Stimulated activated CD4-positive, alpha-beta T cell treated with anti-CD3 and anti-CD28 coated beads, Interleukin-4, amount 100 ng/mL, for 4 hours (primary cell): ENCODE results near the gene PARP8.
"Not testable (repeated sequence)": the region's sequence is repeated elsewhere in the genome, so short reads cannot be mapped to it uniquely, and the experiment has no call there.

Source experiments
- DNase-seq, 2 experiments: peaks; one replicate each; pipeline ENCODE4 v3.0.0-alpha.2; 2020

Gene PARP8, protein sequence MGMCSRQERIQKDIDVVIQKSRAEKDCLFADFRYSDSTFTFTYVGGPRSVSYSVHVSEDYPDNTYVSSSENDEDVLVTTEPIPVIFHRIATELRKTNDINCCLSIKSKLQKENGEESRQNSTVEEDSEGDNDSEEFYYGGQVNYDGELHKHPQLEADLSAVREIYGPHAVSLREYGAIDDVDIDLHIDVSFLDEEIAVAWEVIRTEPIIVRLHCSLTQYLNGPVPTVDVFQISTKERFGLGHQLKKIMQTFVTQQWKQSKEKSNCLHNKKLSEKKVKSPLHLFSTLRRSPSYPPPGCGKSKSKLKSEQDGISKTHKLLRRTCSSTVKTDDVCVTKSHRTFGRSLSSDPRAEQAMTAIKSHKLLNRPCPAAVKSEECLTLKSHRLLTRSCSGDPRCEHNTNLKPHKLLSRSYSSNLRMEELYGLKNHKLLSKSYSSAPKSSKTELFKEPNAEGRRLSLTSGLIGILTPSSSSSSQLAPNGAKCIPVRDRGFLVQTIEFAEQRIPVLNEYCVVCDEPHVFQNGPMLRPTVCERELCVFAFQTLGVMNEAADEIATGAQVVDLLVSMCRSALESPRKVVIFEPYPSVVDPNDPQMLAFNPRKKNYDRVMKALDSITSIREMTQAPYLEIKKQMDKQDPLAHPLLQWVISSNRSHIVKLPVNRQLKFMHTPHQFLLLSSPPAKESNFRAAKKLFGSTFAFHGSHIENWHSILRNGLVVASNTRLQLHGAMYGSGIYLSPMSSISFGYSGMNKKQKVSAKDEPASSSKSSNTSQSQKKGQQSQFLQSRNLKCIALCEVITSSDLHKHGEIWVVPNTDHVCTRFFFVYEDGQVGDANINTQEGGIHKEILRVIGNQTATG

DNA sequence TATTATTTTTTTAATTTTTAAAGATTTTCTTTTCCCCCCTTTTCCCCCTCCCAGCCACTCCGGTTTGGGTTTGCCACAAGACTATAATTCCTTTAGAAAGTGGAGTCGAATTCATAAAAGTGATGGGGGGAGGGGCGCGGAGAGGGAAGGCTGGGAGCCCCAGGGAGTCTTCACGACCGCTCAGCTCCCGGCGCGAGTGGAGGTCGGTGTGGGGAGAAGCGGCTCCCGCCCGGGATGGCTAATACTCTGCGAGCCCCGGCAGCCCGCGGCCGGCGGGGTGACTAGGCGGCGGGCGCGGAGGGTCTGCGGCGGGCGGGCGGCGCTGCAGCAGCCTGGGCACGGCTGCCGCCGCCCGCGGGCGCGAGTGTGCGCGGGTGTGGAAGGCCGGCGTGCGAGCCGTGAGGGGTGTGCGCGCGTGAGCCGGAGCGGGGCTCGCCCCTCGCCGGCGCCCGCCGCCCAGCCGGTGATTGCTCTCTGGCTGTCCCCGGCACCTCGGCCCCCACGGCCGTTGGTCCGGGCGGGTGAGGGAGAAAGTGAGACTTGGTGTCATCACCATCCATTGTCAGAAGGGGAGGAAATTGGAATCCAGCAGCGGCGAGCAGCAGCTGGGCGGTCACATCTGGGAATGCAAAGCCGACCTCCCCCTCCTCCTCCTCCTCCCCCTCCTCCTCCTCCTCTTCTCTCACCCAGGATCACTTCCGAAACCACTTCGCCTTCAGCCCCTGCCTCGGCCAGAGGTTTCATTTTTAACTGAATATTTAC lies at the start of gene PARP8:
TSS of gene PARP8 (plus strand) at position 377 of the 762 bp plus-strand sequence. CDS start 459 bp downstream, outside the sequence.
- peak; percentile 25 to 37 for DNase-seq

DNA sequence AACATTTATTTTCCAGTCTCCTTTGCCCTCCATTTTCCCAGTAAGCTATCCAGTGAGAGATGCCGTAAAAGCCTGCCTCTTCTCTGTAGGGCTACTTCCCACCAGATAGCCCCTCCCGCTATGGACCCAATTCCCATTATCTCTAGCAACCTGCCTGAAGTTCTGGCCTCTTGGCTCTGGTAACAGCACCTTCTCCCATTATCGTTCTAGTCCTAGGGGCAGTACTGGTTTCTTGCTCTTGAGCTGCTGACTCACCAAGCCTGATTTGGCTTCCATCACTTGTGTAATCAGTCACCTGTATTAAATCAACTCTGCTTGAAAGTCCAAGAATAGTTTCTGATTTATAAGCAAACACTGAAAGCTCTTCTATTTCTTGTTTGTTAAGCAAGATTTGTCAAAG lies 42.8 kb upstream of the PARP8 start:
- DNase-seq: no peak

DNA sequence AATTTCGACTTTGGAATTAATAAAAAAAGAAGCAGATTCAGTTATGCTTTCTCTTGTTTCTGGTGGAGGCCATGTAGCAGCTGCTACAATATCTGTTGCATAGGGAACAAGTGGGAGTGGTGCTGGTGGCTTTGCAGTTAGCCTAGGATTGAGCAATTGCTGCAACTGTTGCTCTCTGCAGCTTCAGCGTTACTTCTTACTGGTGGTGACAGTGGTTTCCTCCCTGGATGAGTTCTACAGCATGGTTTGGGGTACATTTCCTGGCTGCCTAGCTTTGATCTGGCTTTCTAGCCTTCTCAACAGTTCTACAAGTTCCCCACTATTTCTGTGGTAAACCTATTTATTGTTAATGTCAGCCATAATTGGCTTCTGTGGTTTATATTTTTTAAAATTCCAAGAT lies 31.6 kb upstream of the PARP8 start:
- DNase-seq: peak in 1 of 2 experiments; percentile 9

DNA sequence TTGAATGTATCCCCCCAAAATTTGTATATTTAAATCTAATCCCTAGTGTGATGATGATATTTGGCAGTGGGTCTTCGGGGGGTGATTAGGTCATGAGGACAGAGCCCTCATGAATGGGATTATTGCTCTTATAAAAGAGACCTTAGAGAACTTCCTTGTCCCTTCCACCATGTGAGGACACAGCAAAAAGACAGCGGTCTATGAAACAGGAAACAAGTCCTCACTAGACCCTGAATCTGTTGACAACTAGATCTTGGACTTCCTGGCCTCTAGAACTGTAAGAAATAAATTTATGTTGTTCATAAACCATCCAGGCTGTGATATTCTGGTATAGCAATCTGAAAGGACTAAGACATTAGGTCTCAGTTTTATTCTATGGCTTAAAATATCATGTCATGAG lies 28.9 kb upstream of the PARP8 start:
- not testable (repeated sequence) for DNase-seq

DNA sequence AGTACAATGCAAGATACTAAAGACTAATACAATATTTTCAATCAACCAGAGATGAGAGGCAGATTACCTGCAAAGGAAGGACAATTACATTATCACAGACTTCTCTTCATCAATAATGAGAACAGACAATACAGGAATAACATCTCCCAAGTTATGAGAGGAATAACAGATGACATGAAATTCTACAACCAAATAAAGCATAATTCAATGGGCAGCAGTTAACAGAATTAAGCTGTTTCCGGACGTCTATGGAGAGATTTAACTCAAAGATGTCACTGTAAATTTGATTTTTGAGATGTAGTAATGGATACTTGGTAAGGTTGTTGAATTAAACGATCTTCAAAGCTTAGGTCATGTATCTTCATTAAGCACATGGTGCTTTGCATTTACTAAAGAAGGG lies 19.8 kb upstream of the PARP8 start:
- no peak for DNase-seq

DNA sequence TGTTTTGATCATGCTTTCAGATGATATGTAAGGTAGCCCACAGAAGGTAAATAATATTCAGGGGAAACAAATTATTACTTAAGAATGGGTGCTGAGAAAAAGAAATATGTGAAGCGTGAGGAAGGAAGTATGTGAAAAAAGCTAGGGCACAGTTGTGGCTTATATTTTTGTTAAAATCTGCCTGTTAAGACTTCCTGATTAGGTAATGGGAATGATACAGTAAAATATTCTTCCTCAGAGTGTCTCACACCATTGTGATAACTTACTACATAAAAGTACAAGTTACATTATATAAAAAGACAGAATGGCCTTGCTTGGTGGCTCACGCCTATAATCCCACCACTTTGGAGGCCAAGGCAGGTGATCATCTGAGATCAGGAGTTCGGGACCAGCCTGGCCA lies 18.7 kb upstream of the PARP8 start:
- DNase-seq: no peak

DNA sequence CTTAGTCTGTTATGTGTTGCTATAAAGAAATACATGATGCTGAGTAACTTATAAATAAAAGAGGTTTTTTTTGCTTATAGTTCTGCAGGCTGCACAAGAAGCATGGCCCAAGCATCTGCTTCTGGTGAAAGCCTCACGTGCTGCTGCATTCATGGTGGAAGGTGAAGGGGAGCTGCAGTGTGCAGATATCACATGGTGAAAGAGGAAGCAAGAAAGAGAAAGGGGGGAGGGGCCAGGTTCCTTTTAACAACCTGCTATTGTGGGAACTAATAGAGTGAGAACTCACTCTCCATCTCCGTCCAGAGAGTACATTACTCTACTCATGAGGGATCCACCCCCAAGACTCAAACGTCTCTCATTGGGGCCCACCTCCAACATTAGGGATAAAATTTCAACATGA lies 12.5 kb upstream of the PARP8 start:
- DNase-seq: no peak

DNA sequence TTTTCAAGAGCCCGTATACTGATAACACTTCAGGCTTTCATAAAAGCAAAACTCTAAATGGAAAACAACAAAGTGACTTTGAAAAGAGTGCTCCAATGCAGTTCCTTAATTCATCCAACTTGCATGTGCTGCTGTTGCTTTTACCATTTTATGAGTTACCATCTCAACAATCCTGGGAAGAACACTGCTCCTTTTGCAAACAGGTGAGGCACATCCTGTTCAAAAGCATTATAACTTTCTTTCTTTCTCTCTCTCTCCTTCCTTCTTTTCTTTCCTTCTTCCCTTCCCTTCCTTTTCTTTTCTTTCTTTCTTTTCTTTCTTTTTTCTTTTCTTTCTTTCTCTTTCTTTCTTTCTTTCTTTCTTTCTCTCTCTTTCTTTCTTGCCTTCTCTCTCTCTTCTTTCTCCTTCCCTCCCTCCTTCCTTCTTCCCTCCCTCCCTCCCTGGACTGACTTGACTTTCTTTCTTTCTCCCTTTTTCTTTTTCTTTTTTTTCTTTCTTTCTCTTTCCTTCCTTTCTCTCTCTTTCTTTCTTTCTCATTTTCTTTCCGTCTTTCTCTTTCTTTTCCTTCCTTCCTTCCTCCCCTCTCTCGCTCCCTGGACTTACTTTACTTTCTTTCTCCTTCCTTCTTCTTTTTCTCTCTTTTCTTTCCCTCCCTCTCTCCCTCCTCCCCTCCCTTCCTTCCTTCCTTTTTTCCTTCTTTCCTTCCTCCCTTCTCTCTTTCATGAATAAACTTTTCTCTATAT lies 11.2 kb upstream of the PARP8 start:
- DNase-seq: no peak

DNA sequence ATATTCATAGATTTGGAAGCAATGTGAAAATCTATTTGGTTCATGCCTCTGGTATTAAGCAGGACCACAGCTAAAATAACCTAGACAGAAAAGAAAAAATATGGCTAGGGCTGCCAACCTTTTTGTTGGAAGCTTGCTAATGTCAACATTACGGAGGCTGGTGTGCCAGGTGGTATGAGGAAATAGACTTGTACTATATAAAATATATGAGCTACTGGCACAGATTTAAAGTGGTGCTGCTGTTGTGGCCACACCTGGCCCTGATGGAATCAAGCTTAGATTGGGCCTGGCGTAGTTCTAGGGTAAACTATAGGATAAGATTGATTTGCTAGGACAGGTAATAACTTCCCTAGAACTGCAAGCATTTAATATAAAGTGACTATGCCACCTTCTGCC lies 10.6 kb upstream of the PARP8 start:
- DNase-seq: no peak

DNA sequence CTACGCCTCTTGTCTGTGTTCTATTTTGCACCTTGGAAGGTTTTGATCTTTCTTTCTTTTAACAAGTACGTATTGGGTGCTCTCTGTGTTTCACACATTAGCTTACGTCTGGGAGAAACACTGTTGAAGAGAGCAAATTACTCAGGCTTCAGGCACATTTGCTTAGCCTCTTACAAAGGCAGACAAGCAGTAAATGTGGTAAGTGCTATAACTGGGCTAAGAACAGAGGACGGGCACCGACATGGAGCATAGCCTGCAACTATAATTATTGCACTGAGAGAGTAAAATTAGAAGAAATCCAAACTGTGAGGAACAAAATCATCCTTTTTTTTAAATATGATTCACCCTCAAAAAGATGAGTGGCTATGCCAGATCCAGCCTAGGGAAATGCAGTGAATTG lies 9.4 kb upstream of the PARP8 start:
- no peak for DNase-seq

DNA sequence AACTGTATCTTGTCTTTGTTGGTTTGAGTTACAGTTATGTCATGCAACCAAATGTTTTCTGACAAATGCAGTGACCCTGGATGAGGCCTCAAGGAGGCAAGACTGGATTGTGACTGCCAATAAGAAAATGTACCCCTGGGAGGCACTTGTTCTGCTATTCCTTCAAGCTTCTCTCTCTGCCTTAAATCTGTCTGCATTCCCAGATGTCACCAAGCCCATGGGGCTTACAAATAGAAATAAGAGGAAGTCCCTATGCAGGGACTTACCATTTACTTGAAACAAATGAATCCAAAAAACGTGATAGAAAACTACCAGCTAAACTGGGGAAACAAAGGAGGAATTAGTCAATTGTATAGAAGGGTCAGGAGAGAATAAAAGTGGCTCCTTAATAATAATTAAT lies 8.2 kb upstream of the PARP8 start:
- no peak for DNase-seq

DNA sequence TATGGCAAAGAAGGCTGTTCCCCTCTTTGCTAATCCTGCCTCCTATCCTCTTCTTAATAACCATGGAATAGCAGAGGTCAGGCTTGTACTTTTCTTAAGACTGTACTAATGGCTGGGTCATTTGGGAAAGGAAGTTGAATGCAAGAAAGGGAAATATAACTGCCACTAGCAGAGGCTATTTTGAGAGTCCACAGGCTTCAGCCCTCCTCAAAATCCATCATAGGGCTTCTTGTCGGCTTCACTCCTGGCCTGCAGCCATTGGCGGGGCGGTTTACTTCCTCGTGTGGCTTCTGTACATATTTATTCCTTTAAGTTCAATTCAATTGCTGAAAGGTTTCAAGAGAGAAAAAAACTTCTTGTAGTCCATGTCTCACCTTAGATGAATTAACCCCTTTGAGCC lies 2.8 kb upstream of the PARP8 start:
- no peak for DNase-seq

DNA sequence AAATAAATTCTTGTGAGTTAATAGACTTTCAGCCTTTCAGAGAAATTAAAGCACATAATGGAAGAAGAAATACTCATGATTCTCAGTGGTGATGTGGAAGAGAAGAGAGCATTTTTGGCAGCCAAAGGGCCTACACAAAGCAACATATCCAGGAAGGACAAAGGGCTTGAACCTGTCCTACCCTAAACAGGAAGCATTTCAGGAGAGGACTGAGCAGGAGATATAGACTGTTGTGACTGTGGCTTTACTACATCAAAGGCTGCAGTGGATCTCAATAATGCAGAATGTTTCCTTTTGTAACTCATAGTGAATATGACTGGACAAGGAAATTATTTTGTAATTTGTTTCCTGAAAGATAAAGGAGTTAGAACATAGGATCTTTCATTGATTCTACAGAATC lies 1.3 kb upstream of the PARP8 start:
- DNase-seq: no peak

DNA sequence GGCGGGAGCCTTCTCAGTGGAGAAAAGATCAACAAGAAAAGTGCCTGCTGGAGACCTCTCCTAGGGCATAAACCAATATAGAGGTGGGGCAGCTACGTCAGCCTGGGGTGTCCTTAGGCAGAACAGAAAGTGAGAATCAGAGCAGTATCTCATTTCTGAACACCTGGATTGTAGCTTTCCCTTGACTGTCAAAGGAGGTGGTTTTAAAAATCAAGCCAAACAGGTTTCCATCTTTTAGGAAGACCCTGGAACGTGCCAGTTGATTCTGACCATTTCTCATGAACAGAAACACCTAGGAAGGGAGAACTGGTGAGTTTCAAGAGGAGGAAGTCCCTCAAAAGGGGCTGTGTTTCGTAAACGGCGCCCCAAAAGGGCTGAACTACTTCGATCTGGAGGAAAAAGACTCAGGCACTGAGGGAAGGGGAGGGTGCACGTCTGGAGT lies 655 bp upstream of the PARP8 start:
- peak in 1 of 2 experiments; percentile 34 for DNase-seq

DNA sequence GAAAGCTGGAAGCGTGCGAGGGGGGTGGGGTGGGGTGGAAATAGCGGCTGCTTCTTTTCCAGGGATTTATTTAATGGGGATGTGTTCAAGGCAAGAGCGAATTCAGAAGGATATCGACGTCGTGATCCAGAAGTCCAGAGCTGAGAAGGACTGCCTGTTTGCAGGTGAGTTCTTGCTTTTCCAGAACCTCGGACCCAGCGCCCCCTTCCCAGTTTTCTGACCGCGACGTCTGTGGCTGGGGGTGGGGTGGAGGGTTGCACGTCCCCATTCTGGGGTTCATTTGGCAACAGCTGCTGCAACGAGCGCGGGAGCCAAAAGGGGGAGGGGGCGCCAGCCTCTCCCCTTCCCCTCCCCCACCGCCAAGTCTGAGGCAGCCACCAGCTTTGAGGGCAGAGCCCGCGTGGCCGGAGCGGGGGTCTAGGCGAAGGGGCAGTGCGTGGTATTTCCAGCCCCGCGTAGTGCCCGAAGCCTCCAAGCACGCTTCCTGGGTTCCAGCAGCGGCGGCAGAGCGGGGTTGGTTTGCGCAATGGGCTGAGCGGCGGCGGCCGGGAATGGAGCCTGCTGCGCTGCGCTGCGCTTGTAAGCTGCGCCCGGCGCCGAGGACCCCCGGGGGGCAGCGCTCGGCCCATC lies 701 bp downstream of the PARP8 start:
- peak in 1 of 2 experiments; percentile 48 for DNase-seq

DNA sequence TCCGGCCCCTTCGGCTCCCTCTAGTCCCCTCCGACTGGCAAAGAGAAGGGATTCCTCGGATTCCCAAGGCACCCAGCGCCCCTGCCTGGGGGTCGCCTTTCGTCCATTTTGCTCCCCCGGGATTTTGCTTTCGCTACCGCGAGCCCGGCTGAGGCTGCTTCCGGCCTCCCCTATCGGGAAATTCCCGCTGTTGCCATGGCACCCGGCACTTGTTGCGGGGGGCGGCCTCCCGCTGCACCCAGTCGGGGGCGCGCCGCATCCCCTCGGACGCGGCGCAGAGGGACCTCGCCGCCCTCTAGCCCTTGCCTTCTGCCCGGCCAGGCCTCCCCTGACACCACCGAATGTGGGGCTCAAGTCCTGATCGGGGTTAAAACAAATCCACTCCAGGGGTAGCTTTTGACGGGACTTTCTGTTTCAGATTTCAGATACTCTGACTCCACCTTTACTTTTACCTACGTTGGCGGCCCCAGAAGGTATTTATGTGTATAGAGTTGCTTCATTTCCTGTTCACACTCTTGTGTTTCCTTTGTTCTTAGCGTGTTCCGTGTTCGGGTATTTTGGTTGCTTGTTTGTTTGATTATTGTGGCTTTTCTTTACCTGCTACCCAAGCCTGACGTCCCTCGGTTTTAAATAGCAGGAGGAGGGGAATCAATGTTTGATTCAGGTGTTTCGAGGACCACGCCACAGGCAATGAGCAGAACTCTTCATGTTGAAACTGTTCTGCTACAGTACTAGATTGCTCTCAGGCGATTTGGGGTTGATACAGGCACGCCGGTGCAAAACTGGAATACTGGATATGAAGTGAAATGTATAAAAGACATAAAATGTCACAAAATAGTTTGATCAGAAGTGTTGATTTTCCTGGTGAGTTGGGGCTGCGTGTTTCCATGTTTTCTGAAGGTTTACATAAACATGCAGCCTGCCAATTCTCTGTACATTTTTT lies 1.5 kb downstream of the PARP8 start:
- DNase-seq: peak; percentile 83

DNA sequence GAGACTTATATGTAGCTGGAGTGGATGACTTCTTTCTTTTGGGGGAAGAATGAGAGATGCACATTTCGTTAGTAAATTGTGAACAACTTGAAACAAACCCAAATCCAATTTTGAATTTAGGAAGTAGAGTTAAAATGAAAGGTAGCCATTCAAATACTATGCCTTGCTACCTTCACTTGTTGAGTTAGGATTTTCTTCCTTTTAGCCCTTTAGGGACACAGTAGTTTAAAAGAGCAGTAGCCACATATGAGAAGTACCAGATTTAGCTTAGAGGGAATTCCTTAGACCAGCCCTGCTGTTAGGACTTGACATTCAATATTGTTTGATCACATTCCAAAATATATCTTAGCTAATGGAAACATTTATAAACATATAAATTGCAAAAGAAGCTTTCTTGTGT lies 2.2 kb downstream of the PARP8 start:
- DNase-seq: not testable (repeated sequence)

DNA sequence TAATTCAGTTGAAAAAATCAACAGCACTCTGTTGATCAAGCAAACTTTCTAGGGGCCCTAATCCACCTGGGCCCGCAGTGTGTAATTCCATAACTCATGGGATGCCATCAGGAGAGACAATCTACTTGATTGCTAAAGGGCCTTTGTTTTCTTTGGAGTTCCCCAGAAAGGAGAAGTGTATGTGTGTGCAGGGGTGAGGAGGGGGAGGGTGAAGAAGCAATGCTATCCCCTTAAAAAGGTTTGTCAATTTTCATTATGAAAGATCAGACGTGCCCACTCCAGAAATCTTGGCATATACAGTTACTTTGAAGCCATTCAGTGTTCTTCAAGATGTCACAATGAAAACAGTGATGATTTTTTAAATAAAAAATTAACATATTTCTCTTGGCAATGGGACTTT lies 6.2 kb downstream of the PARP8 start:
- no peak for DNase-seq

DNA sequence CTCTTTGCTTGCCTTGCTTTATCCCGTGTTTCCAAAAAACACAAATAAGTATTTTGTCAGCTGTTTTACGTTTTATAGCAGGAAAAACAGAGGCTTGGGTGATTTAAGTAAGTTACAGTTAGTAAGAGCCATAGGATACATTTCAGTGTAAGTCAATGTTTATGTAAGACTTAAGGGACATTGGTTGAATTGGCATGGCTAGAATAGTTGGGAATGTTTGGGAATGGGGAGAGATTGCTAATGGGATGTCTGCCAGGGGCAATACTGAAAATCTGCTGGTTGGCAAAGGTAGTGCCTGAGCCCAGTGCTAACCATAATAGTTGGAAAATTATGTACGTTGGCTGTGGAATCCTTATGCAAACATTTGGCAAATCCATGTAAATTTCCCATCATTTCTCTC lies 7.0 kb downstream of the PARP8 start:
- DNase-seq: not testable (repeated sequence)

DNA sequence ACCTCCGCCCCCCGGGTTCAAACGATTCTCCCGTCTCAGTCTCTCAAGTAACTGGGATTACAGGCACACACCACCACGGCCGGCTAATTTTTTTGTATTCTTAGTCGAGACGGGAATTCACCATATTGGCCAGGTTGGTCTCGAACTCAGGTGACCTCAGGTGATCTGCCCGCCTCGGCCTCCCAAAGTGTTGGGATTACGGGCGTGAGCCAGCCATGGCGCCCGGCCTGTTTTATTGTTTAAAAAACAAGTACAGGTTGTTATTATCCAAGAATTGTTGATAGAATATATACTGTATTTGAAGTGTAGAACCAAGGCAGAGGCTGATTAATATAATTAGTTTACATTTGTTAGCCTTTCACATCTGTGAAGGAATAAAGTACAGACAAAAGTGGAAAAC lies 8.9 kb downstream of the PARP8 start:
- no peak for DNase-seq

DNA sequence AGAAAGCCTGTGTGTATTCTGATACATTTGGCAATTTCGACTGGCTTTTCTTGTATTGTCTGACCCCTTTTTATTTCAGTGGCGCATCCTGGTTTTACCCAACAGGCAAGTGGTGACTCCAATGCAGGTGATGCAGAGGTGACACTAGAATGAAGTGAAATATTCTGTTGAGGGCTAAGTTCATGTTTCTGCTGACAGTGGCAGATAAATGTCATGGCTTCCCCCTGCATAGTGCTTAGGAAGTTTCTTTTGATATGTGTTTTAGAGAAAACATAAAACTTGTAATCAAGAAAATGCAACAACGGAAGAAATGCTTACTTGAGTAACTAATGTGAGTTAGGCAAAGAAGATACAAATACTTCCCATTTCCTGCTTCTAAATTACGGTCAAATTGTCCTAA lies 13.1 kb downstream of the PARP8 start:
- not testable (repeated sequence) for DNase-seq
